D341Med (cell line): Measurements from ENCODE around the gene PWP1.
"Not testable (repeated sequence)": the region's sequence is repeated elsewhere in the genome, so short reads cannot be mapped to it uniquely, and the experiment has no call there.

Source experiments
- DNase-seq: peaks from one replicate; pipeline ENCODE4 v3.0.0; 2012; ENCODE audit warnings: low spot score

The PWP1 gene

DNA sequence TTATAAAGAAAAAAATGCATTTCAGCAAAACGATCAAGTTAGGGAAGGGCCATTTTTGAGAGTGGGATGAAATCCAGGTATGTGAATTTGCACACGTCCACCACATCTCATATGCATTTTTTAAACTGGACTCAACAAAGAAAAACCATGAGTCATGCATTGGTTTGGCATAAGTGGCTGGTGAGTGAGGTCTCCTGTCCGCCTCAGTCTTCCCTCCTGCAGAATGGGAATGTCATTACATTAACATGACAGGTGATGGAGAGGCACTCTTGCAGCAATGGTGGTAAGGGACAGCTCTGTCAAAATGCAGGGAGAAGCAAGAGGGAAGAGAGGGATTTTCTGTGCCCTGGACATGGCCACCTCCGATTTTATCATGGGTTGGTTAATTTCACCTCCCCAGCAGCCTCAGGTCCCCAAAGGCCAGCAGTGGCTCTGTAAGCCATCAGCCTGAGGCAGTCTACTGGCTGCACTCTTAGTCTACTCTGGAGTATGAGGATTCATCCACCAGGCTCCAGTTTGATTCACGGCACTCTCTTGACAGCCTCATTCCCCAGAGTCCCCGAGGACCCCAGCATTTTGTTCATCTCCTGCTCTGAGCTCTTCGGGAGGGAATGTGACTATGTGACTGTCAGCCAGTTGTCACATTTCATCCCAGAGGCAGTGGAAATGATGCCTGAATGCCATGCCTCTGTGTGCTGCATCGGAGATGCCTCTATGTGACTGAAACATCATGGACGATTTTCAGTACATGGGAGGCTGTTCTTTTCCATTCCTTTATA, 17.1 kb upstream of the PWP1 start:
- no peak for DNase-seq

GRCh38 chr12:107669946-107670345, 15.7 kb upstream of the PWP1 start:
- DNase-seq: no peak

DNA sequence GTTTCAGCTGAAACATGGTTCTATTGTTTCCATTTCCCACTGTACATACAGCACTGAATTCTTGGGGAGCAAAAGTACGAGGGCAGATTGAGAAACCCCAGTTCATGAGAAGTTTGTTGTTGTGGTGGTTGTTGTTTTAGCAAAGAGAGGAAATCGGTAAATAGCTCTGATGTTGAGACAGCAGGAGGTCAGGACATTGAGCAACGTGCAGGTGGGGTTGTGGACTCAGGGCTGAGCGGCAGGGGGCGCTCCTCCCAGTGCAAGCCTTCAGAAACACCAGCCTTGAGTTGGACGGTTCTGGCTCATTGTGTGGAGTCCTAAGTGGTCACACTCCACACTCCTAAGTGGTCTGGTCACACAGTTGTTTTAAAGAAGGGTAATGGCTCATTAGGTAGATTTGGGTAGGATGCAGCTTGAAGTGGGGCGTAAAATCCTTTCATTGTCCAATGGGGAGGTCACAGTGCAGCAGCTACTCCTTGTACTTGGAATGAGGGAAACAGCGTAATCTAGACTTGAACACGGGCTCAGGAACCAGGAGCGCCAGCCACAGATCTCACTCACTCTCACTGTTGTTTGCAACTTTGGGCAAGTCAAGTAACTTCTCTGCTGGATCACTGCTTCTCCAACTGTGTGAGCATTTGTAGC, 14.5 kb upstream of the PWP1 start:
- no peak for DNase-seq

GRCh38 chr12:107677671-107678070, 7.9 kb upstream of the PWP1 start:
- no peak for DNase-seq

- no peak for DNase-seq
Observed at GRCh38 chr12:107679336-107679735, 6.3 kb upstream of the PWP1 start.

DNA sequence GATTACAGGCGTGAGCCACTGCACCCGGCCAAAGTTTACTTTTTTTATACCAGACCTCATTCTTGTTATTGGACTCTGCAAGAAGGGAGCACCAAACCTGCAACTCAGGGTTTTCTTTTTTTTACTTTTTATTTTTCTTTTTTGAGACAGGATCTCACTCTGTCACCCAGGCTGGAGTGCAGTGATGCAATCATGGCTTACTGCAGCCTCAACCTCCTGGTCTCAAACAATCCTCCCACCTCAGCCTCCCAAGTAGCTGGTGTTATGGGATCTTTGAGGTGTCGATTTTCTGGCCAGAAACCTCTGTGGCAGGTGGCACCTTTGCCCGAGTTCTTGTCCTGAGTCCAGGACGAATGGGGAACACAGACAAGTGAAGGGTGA, 4.2 kb upstream of the PWP1 start:
- DNase-seq: no peak

GRCh38 chr12:107681836-107682820, 3.5 kb upstream of the PWP1 start:
- DNase-seq: no peak

GRCh38 chr12:107684029-107684795, 1.4 kb upstream of the PWP1 start:
- no peak for DNase-seq

DNA sequence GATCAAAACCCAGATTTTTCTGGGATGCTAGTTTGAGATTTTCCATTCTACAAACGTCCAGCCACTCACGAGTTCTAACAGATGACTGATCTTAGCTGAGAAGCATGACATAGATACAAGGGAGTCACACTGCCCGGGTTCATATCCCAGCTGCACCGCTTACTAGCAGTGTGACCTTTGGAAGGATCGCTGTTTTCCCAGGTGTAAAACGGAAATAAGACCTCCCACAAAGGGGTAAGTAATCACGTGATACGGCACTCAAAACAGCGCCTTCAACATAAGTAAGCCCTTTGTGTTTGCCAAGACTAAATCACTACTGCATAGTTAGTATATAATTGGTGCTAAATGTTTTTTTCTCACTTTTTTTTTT, 624 bp upstream of the PWP1 start:
- DNase-seq: no peak

DNA sequence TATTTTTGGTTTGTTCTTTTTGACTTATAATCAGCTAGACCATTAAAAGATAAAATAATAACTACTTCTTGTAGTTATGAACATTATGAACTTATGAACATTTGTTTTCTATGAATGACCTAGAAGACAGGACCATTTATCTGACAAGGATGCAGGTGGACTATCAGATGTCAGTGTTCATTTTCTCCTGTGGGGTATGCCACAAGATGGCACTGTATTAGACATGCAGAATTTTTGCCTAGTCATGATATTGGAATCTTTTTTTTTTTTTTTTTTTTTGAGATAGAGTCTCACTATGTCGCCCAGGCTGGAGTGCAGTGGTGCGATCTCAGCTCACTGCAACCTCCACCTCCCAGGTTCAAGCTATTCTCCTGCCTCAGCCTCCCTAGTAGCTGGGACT, 10.2 kb downstream of the PWP1 start:
- DNase-seq: peak; percentile 46

DNA sequence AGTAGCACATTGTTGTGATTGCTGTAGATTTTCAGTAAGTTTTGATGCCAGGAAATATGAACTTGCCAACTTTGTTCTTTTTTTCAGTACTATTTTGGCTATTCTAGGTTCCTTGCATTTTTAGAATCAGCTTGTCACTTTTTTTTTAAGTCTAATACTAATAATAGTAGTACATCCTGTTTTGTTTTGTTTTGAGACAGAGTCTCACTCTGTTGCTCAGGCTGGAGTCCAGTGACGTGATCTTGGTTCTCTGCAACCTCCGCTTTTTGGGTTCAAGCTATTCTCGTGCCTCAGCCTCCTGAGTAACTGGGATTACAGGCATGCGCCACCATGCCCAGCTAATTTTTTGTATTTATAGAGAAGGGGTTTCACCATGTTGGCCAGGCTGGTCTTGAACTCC, 16.5 kb downstream of the PWP1 start:
- DNase-seq: no peak

DNA sequence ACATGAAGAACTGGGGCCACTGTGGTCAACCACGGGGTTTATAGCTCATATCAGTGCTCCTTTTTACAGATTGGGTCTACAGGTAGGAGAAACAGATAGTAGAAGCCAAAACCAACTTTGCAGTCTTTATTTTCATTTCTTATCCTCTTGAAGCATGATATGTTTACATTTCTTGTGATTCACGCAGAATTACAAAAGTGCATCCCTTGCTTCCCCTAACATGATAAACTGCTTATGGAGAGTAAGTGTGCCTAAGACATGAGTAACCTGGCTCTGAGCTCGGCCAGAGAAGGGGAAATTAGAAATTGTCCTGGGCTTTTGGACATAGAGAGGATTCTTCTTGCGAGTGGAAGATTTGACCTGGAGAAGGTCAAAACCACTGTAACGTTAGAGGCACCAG, 18.4 kb downstream of the PWP1 start:
- DNase-seq: no peak

- not testable (repeated sequence) for DNase-seq
Observed at GRCh38 chr12:107705522-107705921, 19.9 kb downstream of the PWP1 start.

- DNase-seq: no peak
Observed at GRCh38 chr12:107715780-107716179, 30.2 kb downstream of the PWP1 start.

DNA sequence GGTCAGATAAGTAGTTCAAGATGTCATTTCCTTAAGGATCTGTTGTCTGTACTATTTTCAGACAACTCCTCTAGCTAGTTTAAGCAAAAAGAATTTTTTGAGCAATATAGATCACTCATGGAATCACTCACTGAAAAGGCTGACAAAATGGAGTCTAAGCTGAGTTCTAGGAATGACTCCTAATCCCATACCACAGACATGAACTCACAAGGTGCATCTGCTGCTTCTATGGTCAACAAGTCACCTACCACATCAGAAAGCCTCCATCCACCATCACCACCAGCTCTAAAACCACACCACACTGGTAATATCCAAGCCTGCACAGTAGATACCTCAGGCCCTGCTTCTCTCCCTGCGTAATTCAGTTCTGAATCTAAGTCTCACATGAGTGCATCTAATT, 33.0 kb downstream of the PWP1 start:
- no peak for DNase-seq

GRCh38 chr12:107727327-107727726, 41.7 kb downstream of the PWP1 start:
- not testable (repeated sequence) for DNase-seq

GRCh38 chr12:107727742-107728141, 42.1 kb downstream of the PWP1 start:
- not testable (repeated sequence) for DNase-seq

GRCh38 chr12:107730618-107731341, 45.2 kb downstream of the PWP1 start:
- no peak for DNase-seq

DNA sequence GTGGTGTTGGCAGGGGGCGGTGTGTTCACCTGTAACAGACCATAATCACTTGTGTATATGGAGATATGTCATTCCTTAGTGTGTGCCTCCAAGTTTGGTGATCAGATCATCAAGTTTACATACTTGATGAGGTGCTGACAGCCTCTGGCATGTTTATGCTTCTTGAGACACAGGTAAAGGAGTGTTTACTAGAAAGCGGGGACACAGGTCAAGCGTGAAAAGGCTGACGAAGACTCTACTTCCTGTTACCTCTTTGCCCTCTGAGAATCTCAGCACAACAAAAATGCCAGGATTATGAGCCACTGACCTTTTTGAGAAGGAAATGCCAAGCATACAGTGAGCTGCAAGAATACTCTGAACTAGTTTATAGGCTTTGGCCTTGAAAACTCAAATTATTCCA, 45.8 kb downstream of the PWP1 start:
- no peak for DNase-seq

GRCh38 chr12:107732365-107732764, 46.8 kb downstream of the PWP1 start:
- DNase-seq: no peak

DNA sequence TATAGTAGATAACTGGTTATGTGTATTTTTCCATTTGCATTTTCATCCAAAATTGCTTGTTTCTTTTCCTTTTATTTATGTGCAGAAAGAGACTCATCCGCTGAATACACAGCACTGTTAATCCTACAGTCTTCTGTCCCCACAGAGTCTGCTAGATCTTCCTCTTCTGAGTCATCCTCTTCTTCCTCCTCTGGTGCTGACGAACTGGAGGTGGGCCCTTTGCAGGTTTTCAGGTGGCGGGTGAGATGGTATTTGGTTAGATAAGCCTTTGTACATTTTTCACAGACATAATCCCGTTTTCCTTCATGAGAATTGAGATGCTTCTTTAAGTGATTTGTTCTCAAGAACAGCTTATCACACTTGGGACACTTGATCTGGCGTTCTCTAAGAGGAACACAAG, 48.5 kb downstream of the PWP1 start:
- no peak for DNase-seq
